PC-9 (cell line): ENCODE results near the gene GDF2. TPM values are rescaled to one million over a fixed set of nuclear protein-coding genes. Genes with fewer than 3 reads are reported as not detected.

Experiments used
- BruUV-seq: library from RNA; stranded (reverse); fragments of 400-500 nt; replicated peaks from 2 replicates; lab custom pipeline; 2021; lab: Mats Ljungman, UMichigan
- CTCF ChIA-PET: fragments of 300-600 bp; sonication (Branson Sonifier 250); formaldehyde crosslinking; loops from one replicate; lab custom pipeline; 2022; ENCODE audit warnings: antibody characterized with exemption; lab: Charles Lee
- POLR2A ChIA-PET: fragments of 300-600 bp; sonication (Branson Sonifier 250); formaldehyde crosslinking; loops from one replicate; lab custom pipeline; 2022; ENCODE audit warnings: antibody characterized with exemption; ENCODE audit not compliant: unreplicated experiment; lab: Charles Lee
- DNase-seq, 2 experiments: peaks; one replicate each; pipeline versions ENCODE4 v3.0.0 to v3.0.0-alpha.2; 2015 to 2022; ENCODE audit warnings: mixed read lengths in 1 of 2
- H2AFZ ChIP-seq: fragments of 200-600 bp; sonication (generic); 2 replicates; pipeline ENCODE4 v1.8.1; 2017; ENCODE audit warnings: antibody characterized with exemption
- H3F3A ChIP-seq: fragments of 200-600 bp; sonication (generic); 2 replicates; pipeline ENCODE4 v1.8.1; 2017; ENCODE audit warnings: antibody characterized with exemption, mild to moderate bottlenecking, low read depth; ENCODE audit not compliant: insufficient read depth
- H3K27ac ChIP-seq: fragments of 200-600 bp; sonication (generic); 2 replicates; pipeline ENCODE4 v1.6.1; 2016; ENCODE audit warnings: mixed run types
- H3K27me3 ChIP-seq: fragments of 200-600 bp; sonication (generic); 2 replicates; pipeline ENCODE4 v1.6.1; 2016; ENCODE audit warnings: low read depth, mixed run types; ENCODE audit not compliant: insufficient read depth
- H3K36me3 ChIP-seq: fragments of 200-600 bp; sonication (generic); 2 replicates; pipeline ENCODE4 v1.6.1; 2016; ENCODE audit warnings: low read depth, mixed run types
- H3K4me1 ChIP-seq: fragments of 200-600 bp; sonication (generic); replicated peaks from 2 replicates; pipeline ENCODE4 v1.6.1; 2016; ENCODE audit warnings: mixed run types; ENCODE audit not compliant: insufficient read depth
- H3K4me2 ChIP-seq: fragments of 200-600 bp; sonication (generic); 2 replicates; pipeline ENCODE4 v1.6.1; 2017; ENCODE audit warnings: mixed run types
- H3K4me3 ChIP-seq: fragments of 200-600 bp; sonication (generic); 2 replicates; pipeline ENCODE4 v1.6.1; 2016; ENCODE audit warnings: mixed run types
- H3K79me2 ChIP-seq: fragments of 200-600 bp; sonication (generic); 2 replicates; pipeline ENCODE4 v1.6.1; 2017; ENCODE audit warnings: low read depth, mixed run types
- H3K9me2 ChIP-seq: fragments of 200-600 bp; sonication (generic); 2 replicates; pipeline ENCODE4 v1.8.1; 2017; ENCODE audit warnings: mild to moderate bottlenecking; ENCODE audit not compliant: insufficient read depth
- H3K9me3 ChIP-seq: fragments of 200-600 bp; sonication (generic); 2 replicates; pipeline ENCODE4 v1.8.1; 2016; ENCODE audit warnings: low read depth; ENCODE audit not compliant: insufficient read depth
- H4K20me1 ChIP-seq: fragments of 200-600 bp; sonication (generic); 2 replicates; pipeline ENCODE4 v1.8.1; 2017; ENCODE audit not compliant: insufficient read depth
- EZH2 ChIP-seq: fragments of 200-600 bp; sonication (generic); IDR thresholded peaks from 2 replicates; pipeline ENCODE4 v1.8.0; 2017; ENCODE audit warnings: antibody characterized with exemption, low read depth
- intact Hi-C: fragments of 100-400 bp; cut with micrococcal nuclease; formaldehyde crosslinking; loops from one replicate; pipeline ENCODE4 v1.10.0; 2022; ENCODE audit not compliant: unreplicated experiment
- total RNA-seq: library from RNA; stranded (reverse); gene quantifications from 2 replicates; pipeline ENCODE4 v1.2.3, GENCODE V29; 2021
- TF ChIP-seq, protein P1 (sequence below): fragments of 200-600 bp; sonication (generic); conservative IDR thresholded peaks from 2 replicates; pipeline ENCODE4 v1.6.1; 2017; ENCODE audit warnings: mixed run types, antibody characterized with exemption, mild to moderate bottlenecking, moderate library complexity

The GDF2 gene
- total RNA-seq, 1 experiment from 2014 or later = not detected

GRCh38 chr10:47361293-47361692 is 39.0 kb downstream of the GDF2 start:
- H3K27ac ChIP-seq = peak overlapping the region; percentile 40; the same call in 1 of the 2 replicates
- no peaks in the 10 kb centered on the region for H3K27me3 ChIP-seq
- no peak overlapping the region for H2AFZ ChIP-seq
- peak in 1 of 2 experiments; percentile 42 for DNase-seq
- H3K9me3 ChIP-seq = no peaks in the 10 kb centered on the region
- H3K4me2 ChIP-seq = peak overlapping the region; percentile 50
- no TSS peak for BruUV-seq
- H3K4me1 ChIP-seq = peaks cover 43% of the 10 kb centered on the region
- no peaks in the 10 kb centered on the region for H3K36me3 ChIP-seq
- TF ChIP-seq, protein P1, sequence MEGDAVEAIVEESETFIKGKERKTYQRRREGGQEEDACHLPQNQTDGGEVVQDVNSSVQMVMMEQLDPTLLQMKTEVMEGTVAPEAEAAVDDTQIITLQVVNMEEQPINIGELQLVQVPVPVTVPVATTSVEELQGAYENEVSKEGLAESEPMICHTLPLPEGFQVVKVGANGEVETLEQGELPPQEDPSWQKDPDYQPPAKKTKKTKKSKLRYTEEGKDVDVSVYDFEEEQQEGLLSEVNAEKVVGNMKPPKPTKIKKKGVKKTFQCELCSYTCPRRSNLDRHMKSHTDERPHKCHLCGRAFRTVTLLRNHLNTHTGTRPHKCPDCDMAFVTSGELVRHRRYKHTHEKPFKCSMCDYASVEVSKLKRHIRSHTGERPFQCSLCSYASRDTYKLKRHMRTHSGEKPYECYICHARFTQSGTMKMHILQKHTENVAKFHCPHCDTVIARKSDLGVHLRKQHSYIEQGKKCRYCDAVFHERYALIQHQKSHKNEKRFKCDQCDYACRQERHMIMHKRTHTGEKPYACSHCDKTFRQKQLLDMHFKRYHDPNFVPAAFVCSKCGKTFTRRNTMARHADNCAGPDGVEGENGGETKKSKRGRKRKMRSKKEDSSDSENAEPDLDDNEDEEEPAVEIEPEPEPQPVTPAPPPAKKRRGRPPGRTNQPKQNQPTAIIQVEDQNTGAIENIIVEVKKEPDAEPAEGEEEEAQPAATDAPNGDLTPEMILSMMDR = peak; percentile 86
- no peak for TF ChIP-seq EZH2
- H3K79me2 ChIP-seq = no peaks in the 10 kb centered on the region
- POLR2A ChIA-PET = no interaction called here
- no peaks in the 10 kb centered on the region for H4K20me1 ChIP-seq
- intact Hi-C loops = loop anchor here (5.0 kb wide), 1 partner anchor 61 kb away; no protein-coding TSS in a partner anchor
- CTCF ChIA-PET = interaction anchor here (0.6 to 1.8 kb wide), 4 partner anchors 34 to 43 kb away, joined by 3 to 10 read pairs (median 4); no protein-coding TSS in a partner anchor
- H3K4me3 ChIP-seq = no peak overlapping the region
- H3K9me2 ChIP-seq = no peaks in the 10 kb centered on the region
- peaks cover 19% of the 10 kb centered on the region for H3F3A ChIP-seq

GRCh38 chr10:47362199-47362598 is 39.9 kb downstream of the GDF2 start:
- H4K20me1 ChIP-seq = no peaks in the 10 kb centered on the region
- peak overlapping the region; percentile 50 for H3K4me2 ChIP-seq
- peaks cover 19% of the 10 kb centered on the region for H3F3A ChIP-seq
- H3K36me3 ChIP-seq = no peaks in the 10 kb centered on the region
- ChIA-PET POLR2A (interaction anchor here (0.7 kb wide), 1 partner anchor 34 kb away, joined by 3 read pairs; no protein-coding TSS in a partner anchor), CTCF (interaction anchor here (0.7 to 1.8 kb wide), 4 partner anchors 22 to 43 kb away, joined by 3 to 10 read pairs (median 4); partner anchors contain the start of gene ZNF488)
- H3K27ac ChIP-seq = peak overlapping the region; percentile 40
- TF ChIP-seq, protein P1 = no peak
- TF ChIP-seq EZH2 = no peak
- H3K9me3 ChIP-seq = no peaks in the 10 kb centered on the region
- no peak overlapping the region for H2AFZ ChIP-seq
- peak; percentile 71 to 97 for DNase-seq
- BruUV-seq = no TSS peak
- intact Hi-C loops = loop anchor here (1.0 to 5.0 kb wide), 4 partner anchors 23 to 60 kb away; partner anchors contain the start of gene ZNF488
- peaks cover 43% of the 10 kb centered on the region for H3K4me1 ChIP-seq
- no peaks in the 10 kb centered on the region for H3K27me3 ChIP-seq
- no peaks in the 10 kb centered on the region for H3K79me2 ChIP-seq
- no peak overlapping the region for H3K4me3 ChIP-seq
- H3K9me2 ChIP-seq = no peaks in the 10 kb centered on the region

GRCh38 chr10:47363781-47364180 is 41.5 kb downstream of the GDF2 start:
- Histone ChIP-seq H3K9me3 (no peaks in the 10 kb centered on the region), H3K27ac (no peak overlapping the region), H3F3A (peaks cover 19% of the 10 kb centered on the region), H3K9me2 (no peaks in the 10 kb centered on the region), H3K27me3 (no peaks in the 10 kb centered on the region), H2AFZ (no peak overlapping the region), H3K4me1 (peaks cover 43% of the 10 kb centered on the region), H3K36me3 (no peaks in the 10 kb centered on the region), H3K79me2 (no peaks in the 10 kb centered on the region), H3K4me2 (peak overlapping the region; percentile 55; the same call in 1 of the 2 replicates), H3K4me3 (no peak overlapping the region), H4K20me1 (no peaks in the 10 kb centered on the region)
- CTCF ChIA-PET = interaction anchor here (0.5 to 0.8 kb wide), 2 partner anchors 39 to 40 kb away, joined by 3 read pairs; no protein-coding TSS in a partner anchor
- no peak for DNase-seq
- intact Hi-C loops = loop anchor here (2.0 to 5.0 kb wide), 2 partner anchors 21 to 59 kb away; partner anchors contain the start of gene ZNF488
- POLR2A ChIA-PET = interaction anchor here (0.5 to 0.6 kb wide), 2 partner anchors 20 to 24 kb away, joined by 3 to 10 read pairs; partner anchors contain the start of gene ZNF488
- no TSS peak for BruUV-seq
- TF ChIP-seq, protein P1 = no peak
- TF ChIP-seq EZH2 = no peak
